Measurements from ENCODE around the gene WFS1.

Gene WFS1

DNA sequence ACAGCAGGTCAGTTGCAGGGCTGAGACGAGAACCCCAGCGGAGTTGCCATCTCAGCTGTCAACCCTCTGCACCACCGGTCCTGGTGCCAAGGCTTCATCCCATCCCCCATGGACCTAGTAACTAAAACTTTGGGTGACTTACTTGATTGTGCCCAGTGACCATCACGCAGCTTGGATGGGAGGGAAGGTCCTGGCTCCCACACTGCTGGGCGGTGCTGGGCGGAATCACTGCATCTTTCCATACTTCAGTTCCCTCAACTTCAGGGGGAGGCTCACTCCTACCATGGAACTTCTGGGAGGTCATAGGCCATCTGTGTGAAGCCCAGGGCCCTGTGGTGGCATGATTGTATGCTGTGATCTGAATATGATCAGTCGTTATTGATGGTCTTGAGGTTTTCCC lies 43.1 kb upstream of the WFS1 start:
- no peaks in the 10 kb centered on the region for H3K9me3 ChIP-seq (replicated peaks; ENCODE audit: insufficient read depth, low read length)
- no peak overlapping the region for H3K27ac ChIP-seq (ENCODE audit: low read length)
- H3K9ac ChIP-seq (ENCODE audit: low read length), result no peak overlapping the region
- H3K36me3 ChIP-seq (replicated peaks; ENCODE audit: insufficient read depth, low read length), result no peaks in the 10 kb centered on the region
- TF ChIP-seq EZH2 (optimal IDR thresholded peaks at IDR 0.05; ENCODE audit: low read depth, low read length) (no peak), CTCF (IDR thresholded peaks at IDR 0.05; ENCODE audit: low read length) (no peak), EZH2phosphoT487 (IDR thresholded peaks at IDR 0.05; ENCODE audit: low read length) (no peak)
- H3K9me2 ChIP-seq (replicated peaks; ENCODE audit: insufficient read depth, low read length), result no peaks in the 10 kb centered on the region
- H3K79me2 ChIP-seq (ENCODE audit: low read length), result no peaks in the 10 kb centered on the region
- DNase-seq, result no peak
- no peaks in the 10 kb centered on the region for H3K4me1 ChIP-seq (ENCODE audit: low read length)
- no peaks in the 10 kb centered on the region for H4K20me1 ChIP-seq (ENCODE audit: insufficient read depth, low read length)
- H3K27me3 ChIP-seq (replicated peaks; ENCODE audit: insufficient read depth, low read length), result peaks cover 22% of the 10 kb centered on the region
- H2AFZ ChIP-seq (ENCODE audit: low read length), result no peak overlapping the region
- H3F3A ChIP-seq (ENCODE audit: insufficient read depth, low read length), result no peaks in the 10 kb centered on the region
- no peak overlapping the region for H3K4me3 ChIP-seq (ENCODE audit: low read length)
- H3K4me2 ChIP-seq (ENCODE audit: low read depth, low read length), result no peak overlapping the region

DNA sequence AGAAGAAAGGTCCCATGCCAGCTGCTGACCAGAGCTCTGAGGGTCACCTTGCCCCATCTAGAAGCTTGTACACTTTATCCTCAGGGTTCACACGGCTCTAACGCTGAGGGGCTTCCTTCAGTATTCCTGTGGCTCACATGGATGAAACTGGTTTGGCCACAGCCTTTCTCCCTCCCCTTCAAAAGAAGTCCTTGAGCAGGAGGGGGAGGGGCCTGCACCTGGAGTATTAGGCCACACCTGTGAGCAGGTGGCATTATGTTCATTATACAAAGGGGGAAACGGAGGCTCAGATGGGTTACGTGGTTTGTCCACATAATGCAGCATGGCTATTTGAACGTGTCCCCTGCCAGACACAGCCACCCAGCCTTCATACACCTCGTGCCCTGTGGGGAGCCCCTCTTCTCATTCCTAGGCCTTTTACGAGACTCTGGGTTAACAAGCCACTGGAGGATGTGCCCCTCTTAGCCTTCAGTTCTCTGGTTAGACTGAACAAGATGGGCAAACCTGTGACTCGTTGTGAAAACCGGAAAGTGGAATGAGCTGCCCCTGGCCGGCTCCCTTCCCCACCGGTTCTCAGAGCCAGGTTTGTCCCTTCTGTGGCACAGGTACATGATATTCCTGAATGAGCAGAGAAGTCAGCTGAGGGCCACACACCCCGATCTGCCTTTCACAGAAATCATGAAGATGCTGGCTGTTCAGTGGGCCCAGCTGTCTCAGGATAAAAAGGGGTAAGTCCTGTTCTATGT lies 42.1 kb upstream of the WFS1 start:
- TF ChIP-seq EZH2 (optimal IDR thresholded peaks at IDR 0.05; ENCODE audit: low read depth, low read length), result no peak
- no peak for TF ChIP-seq CTCF (IDR thresholded peaks at IDR 0.05; ENCODE audit: low read length)
- TF ChIP-seq EZH2phosphoT487 (IDR thresholded peaks at IDR 0.05; ENCODE audit: low read length), result no peak
- Histone ChIP-seq H3K4me3 (ENCODE audit: low read length) (no peak overlapping the region), H3K4me1 (ENCODE audit: low read length) (no peaks in the 10 kb centered on the region), H3K9me3 (replicated peaks; ENCODE audit: insufficient read depth, low read length) (no peaks in the 10 kb centered on the region), H4K20me1 (ENCODE audit: insufficient read depth, low read length) (no peaks in the 10 kb centered on the region), H3K36me3 (replicated peaks; ENCODE audit: insufficient read depth, low read length) (no peaks in the 10 kb centered on the region), H2AFZ (ENCODE audit: low read length) (no peak overlapping the region), H3F3A (ENCODE audit: insufficient read depth, low read length) (no peaks in the 10 kb centered on the region), H3K9ac (ENCODE audit: low read length) (no peak overlapping the region), H3K4me2 (ENCODE audit: low read depth, low read length) (no peak overlapping the region), H3K27me3 (replicated peaks; ENCODE audit: insufficient read depth, low read length) (peaks cover 26% of the 10 kb centered on the region), H3K27ac (ENCODE audit: low read length) (no peak overlapping the region), H3K9me2 (replicated peaks; ENCODE audit: insufficient read depth, low read length) (no peaks in the 10 kb centered on the region), H3K79me2 (ENCODE audit: low read length) (no peaks in the 10 kb centered on the region)
- DNase-seq, result no peak

- no peak for DNase-seq
- no peak overlapping the region for H3K27ac ChIP-seq (ENCODE audit: low read length)
- no peak overlapping the region for H2AFZ ChIP-seq (ENCODE audit: low read length)
- peaks cover 26% of the 10 kb centered on the region for H3K27me3 ChIP-seq (replicated peaks; ENCODE audit: insufficient read depth, low read length)
- no peak overlapping the region for H3K4me3 ChIP-seq (ENCODE audit: low read length)
- H3F3A ChIP-seq (ENCODE audit: insufficient read depth, low read length), result no peaks in the 10 kb centered on the region
- H3K79me2 ChIP-seq (ENCODE audit: low read length), result no peaks in the 10 kb centered on the region
- no peaks in the 10 kb centered on the region for H3K9me3 ChIP-seq (replicated peaks; ENCODE audit: insufficient read depth, low read length)
- H3K4me2 ChIP-seq (ENCODE audit: low read depth, low read length), result no peak overlapping the region
- H3K9ac ChIP-seq (ENCODE audit: low read length), result no peak overlapping the region
- no peaks in the 10 kb centered on the region for H4K20me1 ChIP-seq (ENCODE audit: insufficient read depth, low read length)
- H3K9me2 ChIP-seq (replicated peaks; ENCODE audit: insufficient read depth, low read length), result no peaks in the 10 kb centered on the region
- H3K4me1 ChIP-seq (ENCODE audit: low read length), result no peaks in the 10 kb centered on the region
- H3K36me3 ChIP-seq (replicated peaks; ENCODE audit: insufficient read depth, low read length), result no peaks in the 10 kb centered on the region
- TF ChIP-seq CTCF (IDR thresholded peaks at IDR 0.05; ENCODE audit: low read length) (no peak), EZH2 (optimal IDR thresholded peaks at IDR 0.05; ENCODE audit: low read depth, low read length) (no peak)
These were observed 41.2 kb upstream of the WFS1 start for GRCh38 chr4:6228158-6229067.
